Transverse colon (tissue), 4 donors: Measurements from ENCODE around the gene NTRK3. TPM values are rescaled to one million over a fixed set of nuclear protein-coding genes. Genes with fewer than 3 reads are reported as not detected.

Experiments used
- DNase-seq: peaks from one replicate; pipeline ENCODE4 v3.0.0-alpha.2; 2019
- H3K27ac ChIP-seq, 4 donors: fragments of 200-600 bp; sonication (generic); 2 replicates each; pipeline ENCODE4 v1.5.1; 2016 to 2018; ENCODE audit warnings: inconsistent platforms in 4 of 4
- H3K27me3 ChIP-seq: fragments of 200-600 bp; sonication (generic); 2 replicates; pipeline ENCODE4 v1.5.1; 2017; ENCODE audit warnings: inconsistent platforms
- H3K36me3 ChIP-seq, 4 donors: fragments of 200-600 bp; sonication (generic); 2 replicates each; pipeline ENCODE4 v1.5.1; 2017 to 2019; ENCODE audit warnings: inconsistent platforms in 4 of 4
- H3K4me1 ChIP-seq, 4 donors: fragments of 200-600 bp; sonication (generic); 2 replicates each; pipeline ENCODE4 v1.5.1; 2017 to 2020; ENCODE audit warnings: inconsistent platforms in 4 of 4
- H3K4me3 ChIP-seq, 4 donors: fragments of 200-600 bp; sonication (generic); 1 replicate in 1 of 4; 2 replicates in 3 of 4; pipeline versions ENCODE4 v1.5.1 to v1.6.1; 2017 to 2019; ENCODE audit warnings: inconsistent platforms in 4 of 4
- H3K9me3 ChIP-seq, 2 donors: fragments of 200-600 bp; sonication (generic); 2 replicates each; pipeline ENCODE4 v1.5.1; 2017 to 2019; ENCODE audit warnings: inconsistent platforms in 2 of 2
- CTCF ChIP-seq, 5 experiments: fragments of 200-600 bp in 3 of 5; fragments of 450-650 bp in 2 of 5; sonication (generic) in 3 of 5; IDR thresholded peaks; 1 replicate in 2 of 5; 2 replicates in 3 of 5; pipeline ENCODE4 v1.5.1; 2016 to 2017; ENCODE audit warnings: antibody characterized with exemption in 5 of 5, inconsistent platforms in 3 of 5, mild to moderate bottlenecking in 2 of 5, moderate library complexity in 1 of 5
- EP300 ChIP-seq: sonication (generic); formaldehyde crosslinking; IDR thresholded peaks from one replicate; pipeline ENCODE4 v1.6.1; 2017; ENCODE audit warnings: antibody characterized with exemption, low read depth
- POLR2A ChIP-seq: fragments of 450-650 bp; IDR thresholded peaks from one replicate; pipeline ENCODE4 v1.6.1; 2016; ENCODE audit warnings: antibody characterized with exemption, mild to moderate bottlenecking, moderate library complexity
- POLR2AphosphoS5 ChIP-seq, 3 donors: sonication (generic); formaldehyde crosslinking; IDR thresholded peaks; one replicate each; pipeline ENCODE4 v1.6.1; 2016; ENCODE audit warnings: antibody characterized with exemption in 3 of 3
- WGBS, 2 donors: methylation state at CpG; one replicate each; pipeline ENCODE4 v1.1.5; 2018; ENCODE audit warnings: low coverage in 1 of 2; 5-methylcytosine and 5-hydroxymethylcytosine counted together
- in situ Hi-C, 4 donors: fragments of 200-750 bp; cut with MboI; loops; one replicate each; pipeline versions ENCODE4 v1.15.0 to v1.15.1; 2017; ENCODE audit warnings: low sequenced_read_pairs in 3 of 4, low pct_ligation_motif_present in 1 of 4, low pct_unique_long_range_greater_than_20kb in 1 of 4
- intact Hi-C: fragments of 100-400 bp; cut with DNase I; formaldehyde crosslinking; loops from one replicate; pipeline ENCODE4 v1.15.1; 2023; ENCODE audit warnings: low total_unique reads
- total RNA-seq, 4 donors: library from RNA; depleted of rRNA; stranded (reverse); fragments of >200 nt; gene quantifications; one replicate each; pipeline ENCODE4 v1.1.0, GENCODE V29; 2016

Gene NTRK3
- total RNA-seq, 4 donors from 2014 or later = 1.1 to 2.8 (median 2.4) TPM

- intact Hi-C loops (no loop called here), in situ Hi-C loops (no loop called here)
- TF ChIP-seq CTCF (IDR thresholded peaks at IDR 0.05) (no peak), EP300 (no peak), POLR2AphosphoS5 (IDR thresholded peaks at IDR 0.05) (no peak), POLR2A (no peak)
- WGBS, 2 donors = 78% methylated on average over 14 of the region's 14 CpGs; no CpG with 5 or more reads in 1 of the 2 donors
- Histone ChIP-seq H3K9me3 (no peaks in the 10 kb centered on the region), H3K27ac (no peak overlapping the region), H3K27me3 (no peaks in the 10 kb centered on the region), H3K36me3 (no peaks in the 10 kb centered on the region), H3K4me3 (no peak overlapping the region), H3K4me1 (no peaks in the 10 kb centered on the region)
- DNase-seq = no peak
Measured at GRCh38 chr15:88223084-88223483, 33.5 kb downstream of the NTRK3 start.

GRCh38 chr15:88221836-88222235 is 34.7 kb downstream of the NTRK3 start:
- Histone ChIP-seq H3K27ac (no peak overlapping the region), H3K36me3 (no peaks in the 10 kb centered on the region), H3K4me1 (no peaks in the 10 kb centered on the region), H3K27me3 (no peaks in the 10 kb centered on the region), H3K9me3 (no peaks in the 10 kb centered on the region), H3K4me3 (no peak overlapping the region)
- no peak for DNase-seq
- WGBS, 2 donors = 63 to 81% methylated on average over 3 to 6 of the region's 6 CpGs
- no peak for TF ChIP-seq POLR2AphosphoS5 (IDR thresholded peaks at IDR 0.05)
- TF ChIP-seq POLR2A = no peak
- TF ChIP-seq CTCF (IDR thresholded peaks at IDR 0.05) = no peak
- no peak for TF ChIP-seq EP300
- in situ Hi-C loops = no loop called here
- intact Hi-C loops = no loop called here

GRCh38 chr15:88220443-88221335 is 35.9 kb downstream of the NTRK3 start:
- in situ Hi-C loops = no loop called here
- no peak for DNase-seq

GRCh38 chr15:88219623-88220022 is 36.9 kb downstream of the NTRK3 start:
- Histone ChIP-seq H3K4me3 (no peak overlapping the region), H3K27me3 (no peaks in the 10 kb centered on the region), H3K36me3 (no peaks in the 10 kb centered on the region), H3K4me1 (no peaks in the 10 kb centered on the region), H3K9me3 (no peaks in the 10 kb centered on the region), H3K27ac (no peak overlapping the region)
- DNase-seq = no peak
- WGBS, 2 donors = 46 to 50% methylated on average over 2 to 3 of the region's 3 CpGs
- no peak for TF ChIP-seq EP300
- no peak for TF ChIP-seq CTCF (IDR thresholded peaks at IDR 0.05)
- no peak for TF ChIP-seq POLR2AphosphoS5 (IDR thresholded peaks at IDR 0.05)
- TF ChIP-seq POLR2A = no peak
- intact Hi-C loops = no loop called here
- in situ Hi-C loops = no loop called here

More at GRCh38 chr15:88220443-88221335, 35.9 kb downstream of the NTRK3 start:
- intact Hi-C loops = no loop called here
- Histone ChIP-seq H3K9me3 (no peaks in the 10 kb centered on the region), H3K27ac (no peak overlapping the region), H3K4me1 (no peaks in the 10 kb centered on the region), H3K4me3 (no peak overlapping the region), H3K27me3 (no peaks in the 10 kb centered on the region), H3K36me3 (no peaks in the 10 kb centered on the region)
- TF ChIP-seq EP300 (no peak), POLR2AphosphoS5 (IDR thresholded peaks at IDR 0.05) (no peak), POLR2A (no peak), CTCF (IDR thresholded peaks at IDR 0.05) (no peak)
- 80 to 81% methylated on average over 11 of the region's 11 CpGs for WGBS, 2 donors
